SU-DHL-6 (cell line): ENCODE measurements around the gene ISLR.

Source experiments
- H2AFZ ChIP-seq: fragments of 200-600 bp; sonication (generic); 2 replicates; pipeline ENCODE4 v1.6.1; 2014; ENCODE audit warnings: low read depth, mild to moderate bottlenecking, moderate library complexity, mixed read lengths, antibody characterized with exemption, low read length; ENCODE audit not compliant: severe bottlenecking
- H3F3A ChIP-seq: fragments of 200-600 bp; shearing (Covaris generic); 2 replicates; pipeline ENCODE4 v1.6.0; 2016; ENCODE audit warnings: antibody characterized with exemption, mild to moderate bottlenecking; ENCODE audit not compliant: insufficient read depth
- H3K27ac ChIP-seq: fragments of 200-600 bp; sonication (generic); 2 replicates; pipeline ENCODE4 v1.5.1; 2016; ENCODE audit warnings: low read depth, mild to moderate bottlenecking, low read length, moderate library complexity, mixed read lengths
- H3K27me3 ChIP-seq: fragments of 200-600 bp; sonication (generic), shearing (Covaris generic); 2 replicates; pipeline ENCODE4 v1.6.0; 2014; ENCODE audit warnings: mild to moderate bottlenecking, low read length
- H3K36me3 ChIP-seq: fragments of 200-600 bp; sonication (generic); 2 replicates; pipeline ENCODE4 v1.6.1; 2014; ENCODE audit warnings: mild to moderate bottlenecking, low read length, mixed read lengths
- H3K4me2 ChIP-seq: fragments of 300-600, 200-600 bp; shearing (Covaris generic), sonication (generic); 2 replicates; pipeline ENCODE4 v1.6.0; 2014; ENCODE audit warnings: low read length, low read depth, mild to moderate bottlenecking; ENCODE audit not compliant: poor library complexity, severe bottlenecking
- H3K4me3 ChIP-seq: fragments of 200-600 bp; sonication (generic); 2 replicates; pipeline ENCODE4 v1.5.1; 2014; ENCODE audit warnings: antibody characterized with exemption, low read length, mild to moderate bottlenecking, mixed read lengths; ENCODE audit not compliant: insufficient read depth, poor library complexity, severe bottlenecking
- H3K79me2 ChIP-seq: fragments of 200-600 bp; sonication (generic); 2 replicates; pipeline ENCODE4 v1.6.1; 2014; ENCODE audit warnings: mild to moderate bottlenecking, low read length, moderate library complexity; ENCODE audit not compliant: insufficient read depth
- H3K9ac ChIP-seq: fragments of 200-600 bp; sonication (generic); 2 replicates; pipeline ENCODE4 v1.7.0; 2014; ENCODE audit warnings: mild to moderate bottlenecking, low read length
- H3K9me2 ChIP-seq: fragments of 200-600 bp; sonication (generic); replicated peaks from 2 replicates; pipeline ENCODE4 v1.6.1; 2014; ENCODE audit warnings: low read length; ENCODE audit not compliant: insufficient read depth
- H3K9me3 ChIP-seq: fragments of 200-600 bp; sonication (generic); 2 replicates; pipeline ENCODE4 v1.6.1; 2014; ENCODE audit warnings: low read length, mixed read lengths; ENCODE audit not compliant: insufficient read depth
- H4K20me1 ChIP-seq: fragments of 200-600 bp; sonication (generic); 2 replicates; pipeline ENCODE4 v1.6.1; 2014; ENCODE audit warnings: low read depth, mild to moderate bottlenecking, antibody characterized with exemption, low read length, moderate library complexity, mixed read lengths
- EZH2phosphoT487 ChIP-seq: fragments of 200-600 bp; sonication (generic), shearing (Covaris generic); conservative IDR thresholded peaks from 2 replicates; pipeline ENCODE4 v1.6.1; 2018; ENCODE audit warnings: mild to moderate bottlenecking, antibody characterized with exemption, low read length, moderate library complexity, mixed read lengths
- TF ChIP-seq, protein P1 (sequence below): fragments of 200-600 bp; sonication (generic); IDR thresholded peaks from one replicate; pipeline ENCODE4 v1.5.1; 2017; ENCODE audit warnings: antibody characterized with exemption, mild to moderate bottlenecking, low read length, moderate library complexity; ENCODE audit not compliant: insufficient read depth, poor library complexity, severe bottlenecking

Gene ISLR

DNA sequence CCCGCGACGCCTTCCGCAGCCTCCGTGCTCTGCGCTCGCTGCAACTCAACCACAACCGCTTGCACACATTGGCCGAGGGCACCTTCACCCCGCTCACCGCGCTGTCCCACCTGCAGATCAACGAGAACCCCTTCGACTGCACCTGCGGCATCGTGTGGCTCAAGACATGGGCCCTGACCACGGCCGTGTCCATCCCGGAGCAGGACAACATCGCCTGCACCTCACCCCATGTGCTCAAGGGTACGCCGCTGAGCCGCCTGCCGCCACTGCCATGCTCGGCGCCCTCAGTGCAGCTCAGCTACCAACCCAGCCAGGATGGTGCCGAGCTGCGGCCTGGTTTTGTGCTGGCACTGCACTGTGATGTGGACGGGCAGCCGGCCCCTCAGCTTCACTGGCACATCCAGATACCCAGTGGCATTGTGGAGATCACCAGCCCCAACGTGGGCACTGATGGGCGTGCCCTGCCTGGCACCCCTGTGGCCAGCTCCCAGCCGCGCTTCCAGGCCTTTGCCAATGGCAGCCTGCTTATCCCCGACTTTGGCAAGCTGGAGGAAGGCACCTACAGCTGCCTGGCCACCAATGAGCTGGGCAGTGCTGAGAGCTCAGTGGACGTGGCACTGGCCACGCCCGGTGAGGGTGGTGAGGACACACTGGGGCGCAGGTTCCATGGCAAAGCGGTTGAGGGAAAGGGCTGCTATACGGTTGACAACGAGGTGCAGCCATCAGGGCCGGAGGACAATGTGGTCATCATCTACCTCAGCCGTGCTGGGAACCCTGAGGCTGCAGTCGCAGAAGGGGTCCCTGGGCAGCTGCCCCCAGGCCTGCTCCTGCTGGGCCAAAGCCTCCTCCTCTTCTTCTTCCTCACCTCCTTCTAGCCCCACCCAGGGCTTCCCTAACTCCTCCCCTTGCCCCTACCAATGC is 2.0 kb downstream of the ISLR start:
- no peak overlapping the region for H2AFZ ChIP-seq
- TF ChIP-seq EZH2phosphoT487: no peak
- TF ChIP-seq, protein P1, sequence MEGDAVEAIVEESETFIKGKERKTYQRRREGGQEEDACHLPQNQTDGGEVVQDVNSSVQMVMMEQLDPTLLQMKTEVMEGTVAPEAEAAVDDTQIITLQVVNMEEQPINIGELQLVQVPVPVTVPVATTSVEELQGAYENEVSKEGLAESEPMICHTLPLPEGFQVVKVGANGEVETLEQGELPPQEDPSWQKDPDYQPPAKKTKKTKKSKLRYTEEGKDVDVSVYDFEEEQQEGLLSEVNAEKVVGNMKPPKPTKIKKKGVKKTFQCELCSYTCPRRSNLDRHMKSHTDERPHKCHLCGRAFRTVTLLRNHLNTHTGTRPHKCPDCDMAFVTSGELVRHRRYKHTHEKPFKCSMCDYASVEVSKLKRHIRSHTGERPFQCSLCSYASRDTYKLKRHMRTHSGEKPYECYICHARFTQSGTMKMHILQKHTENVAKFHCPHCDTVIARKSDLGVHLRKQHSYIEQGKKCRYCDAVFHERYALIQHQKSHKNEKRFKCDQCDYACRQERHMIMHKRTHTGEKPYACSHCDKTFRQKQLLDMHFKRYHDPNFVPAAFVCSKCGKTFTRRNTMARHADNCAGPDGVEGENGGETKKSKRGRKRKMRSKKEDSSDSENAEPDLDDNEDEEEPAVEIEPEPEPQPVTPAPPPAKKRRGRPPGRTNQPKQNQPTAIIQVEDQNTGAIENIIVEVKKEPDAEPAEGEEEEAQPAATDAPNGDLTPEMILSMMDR: no peak
- H3K4me2 ChIP-seq: no peak overlapping the region
- no peaks in the 10 kb centered on the region for H3K79me2 ChIP-seq
- no peaks in the 10 kb centered on the region for H3F3A ChIP-seq
- H3K4me3 ChIP-seq: no peak overlapping the region
- H3K9ac ChIP-seq: no peak overlapping the region
- H3K27me3 ChIP-seq: no peaks in the 10 kb centered on the region
- H3K36me3 ChIP-seq: no peaks in the 10 kb centered on the region
- H3K27ac ChIP-seq: no peak overlapping the region
- H3K9me2 ChIP-seq: no peaks in the 10 kb centered on the region
- H4K20me1 ChIP-seq: no peaks in the 10 kb centered on the region
- H3K9me3 ChIP-seq: no peaks in the 10 kb centered on the region

DNA sequence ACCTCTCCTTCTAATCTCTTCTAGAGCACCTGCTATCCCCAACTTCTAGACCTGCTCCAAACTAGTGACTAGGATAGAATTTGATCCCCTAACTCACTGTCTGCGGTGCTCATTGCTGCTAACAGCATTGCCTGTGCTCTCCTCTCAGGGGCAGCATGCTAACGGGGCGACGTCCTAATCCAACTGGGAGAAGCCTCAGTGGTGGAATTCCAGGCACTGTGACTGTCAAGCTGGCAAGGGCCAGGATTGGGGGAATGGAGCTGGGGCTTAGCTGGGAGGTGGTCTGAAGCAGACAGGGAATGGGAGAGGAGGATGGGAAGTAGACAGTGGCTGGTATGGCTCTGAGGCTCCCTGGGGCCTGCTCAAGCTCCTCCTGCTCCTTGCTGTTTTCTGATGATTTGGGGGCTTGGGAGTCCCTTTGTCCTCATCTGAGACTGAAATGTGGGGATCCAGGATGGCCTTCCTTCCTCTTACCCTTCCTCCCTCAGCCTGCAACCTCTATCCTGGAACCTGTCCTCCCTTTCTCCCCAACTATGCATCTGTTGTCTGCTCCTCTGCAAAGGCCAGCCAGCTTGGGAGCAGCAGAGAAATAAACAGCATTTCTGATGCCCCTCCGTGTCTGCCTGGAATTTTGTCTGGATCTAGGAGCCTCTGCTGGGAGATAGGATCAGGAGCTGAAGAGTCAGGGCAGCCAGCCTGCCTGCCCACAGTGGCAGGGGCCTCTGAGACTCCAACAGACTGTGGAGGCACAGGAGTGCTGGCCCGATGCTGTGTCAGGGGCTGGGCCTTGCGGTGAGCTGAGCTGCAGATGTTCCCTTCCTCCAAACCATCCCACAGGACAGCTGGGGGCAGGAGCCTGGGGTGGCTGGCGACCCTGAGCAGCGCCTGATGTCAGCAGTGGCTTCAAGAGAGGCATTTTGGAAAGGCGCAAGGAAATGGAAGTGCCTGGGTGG is 3.0 kb downstream of the ISLR start:
- H3K9me3 ChIP-seq: no peaks in the 10 kb centered on the region
- H3K9ac ChIP-seq: no peak overlapping the region

DNA sequence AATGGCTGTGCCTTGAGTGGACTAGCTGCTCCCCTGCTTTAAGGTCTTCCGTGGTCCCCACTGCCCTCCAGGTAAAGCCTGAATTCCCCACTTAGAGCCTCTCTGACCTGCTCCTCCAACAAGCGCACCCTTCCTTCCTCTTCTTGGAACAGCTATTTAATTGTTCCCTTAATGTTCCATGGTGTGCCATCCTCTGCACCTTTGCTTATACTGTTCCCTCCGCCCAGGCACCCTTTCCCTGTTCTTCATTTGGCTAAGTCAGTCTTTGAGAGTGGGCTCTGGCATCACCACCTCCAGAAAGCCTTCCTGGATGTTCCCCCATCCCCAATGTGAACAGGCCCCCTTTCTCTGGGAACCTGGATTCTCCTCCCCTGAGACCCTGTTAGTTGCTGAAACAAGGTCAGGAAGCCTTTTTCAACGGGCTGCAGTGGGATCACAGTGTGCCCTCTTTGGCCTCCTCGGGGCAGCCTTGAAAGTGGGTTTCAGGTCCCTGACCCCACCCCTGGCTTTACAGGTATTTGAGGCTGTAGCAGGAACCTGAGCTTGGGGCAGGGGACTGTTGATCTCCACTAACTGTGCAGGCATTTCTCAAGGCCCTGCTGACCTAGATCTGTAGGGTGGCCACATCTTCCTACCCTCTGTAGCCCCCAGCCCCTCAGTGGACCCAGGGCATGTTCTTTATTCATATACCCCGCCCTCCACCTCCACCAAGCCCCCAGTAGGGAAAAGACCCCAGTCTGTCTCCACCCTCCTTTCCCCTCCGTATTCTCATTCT is 5.0 kb downstream of the ISLR start:
- Histone ChIP-seq H3K79me2 (no peaks in the 10 kb centered on the region), H3K4me2 (no peak overlapping the region), H3K27ac (no peak overlapping the region), H3K9me2 (no peaks in the 10 kb centered on the region), H3F3A (no peaks in the 10 kb centered on the region), H2AFZ (no peak overlapping the region), H3K36me3 (no peaks in the 10 kb centered on the region), H3K9me3 (no peaks in the 10 kb centered on the region), H3K9ac (no peak overlapping the region), H3K4me3 (no peak overlapping the region), H3K27me3 (no peaks in the 10 kb centered on the region), H4K20me1 (no peaks in the 10 kb centered on the region)
- TF ChIP-seq EZH2phosphoT487: no peak
- TF ChIP-seq, protein P1: no peak

More for the DNA sequence above, 3.0 kb downstream of the ISLR start:
- H2AFZ ChIP-seq: no peak overlapping the region
- no peak for TF ChIP-seq EZH2phosphoT487
- TF ChIP-seq, protein P1: no peak
- H3K4me2 ChIP-seq: no peak overlapping the region
- no peaks in the 10 kb centered on the region for H3F3A ChIP-seq
- H3K27ac ChIP-seq: no peak overlapping the region
- no peaks in the 10 kb centered on the region for H4K20me1 ChIP-seq
- H3K9me2 ChIP-seq: no peaks in the 10 kb centered on the region
- H3K79me2 ChIP-seq: no peaks in the 10 kb centered on the region
- no peaks in the 10 kb centered on the region for H3K36me3 ChIP-seq
- H3K4me3 ChIP-seq: no peak overlapping the region
- no peaks in the 10 kb centered on the region for H3K27me3 ChIP-seq
